ENCODE results near the gene KIF20B. TPM values are rescaled to one million over a fixed set of nuclear protein-coding genes. Genes with fewer than 3 reads are reported as not detected.
A peak's percentile ranks its signal among the peaks of the same experiment; 100 is the strongest.

KIF20B gene
- total and polyA plus RNA-seq, 2 of the 13 experiments (the other 11 are each of a cell fraction or from before 2014, with no cell fraction given), result 3.5 to 38.6 TPM

DNA sequence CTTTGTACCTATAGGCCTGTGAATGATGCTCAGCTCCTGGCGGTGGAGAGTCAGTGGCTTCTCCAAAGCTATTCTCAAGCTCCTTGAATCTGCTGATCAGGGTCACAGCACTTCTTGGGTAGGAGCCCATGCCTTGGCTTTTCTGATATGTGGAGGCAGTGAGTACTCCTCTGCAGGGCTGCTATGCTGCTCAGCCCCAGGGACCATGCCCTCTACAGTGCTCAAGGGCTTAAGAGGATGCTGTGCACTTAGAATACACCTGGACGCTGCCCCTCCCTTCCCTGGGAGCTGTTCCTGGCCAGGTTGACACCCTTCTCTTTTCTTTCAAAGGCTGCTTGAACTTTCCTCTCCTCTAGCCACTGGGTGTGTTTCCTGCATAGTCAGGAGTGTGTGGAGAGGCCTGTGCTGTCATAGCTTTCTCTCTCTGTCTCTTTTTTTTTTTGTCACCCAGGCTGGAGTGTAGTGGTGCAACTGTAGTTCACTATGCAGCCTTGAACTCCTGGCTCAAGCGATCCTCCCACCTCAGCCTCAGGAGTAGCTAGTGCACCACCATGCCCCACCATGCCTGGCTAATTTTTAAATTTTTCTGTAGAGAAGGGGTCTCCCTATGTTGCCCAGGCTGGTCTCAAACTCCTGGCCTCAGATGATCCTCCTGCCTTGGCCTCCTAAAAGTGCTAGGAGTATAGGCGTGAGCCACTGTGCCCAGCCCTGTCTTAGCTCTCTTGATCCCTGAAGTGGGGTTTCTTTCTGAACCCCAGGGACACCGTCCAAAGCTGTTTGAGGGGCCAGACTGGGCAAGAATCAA, 113.9 kb downstream of the KIF20B start:
- Histone ChIP-seq H4K20me1 (ENCODE audit: insufficient read depth, low read length) (no peaks in the 10 kb centered on the region), H3K4me1 (ENCODE audit: insufficient read depth, low read length) (peaks cover 48% of the 10 kb centered on the region), H3K27me3 (ENCODE audit: control insufficient read depth in 1 of 2, insufficient read depth in 2 of 2, low read length in 2 of 2) (no peaks in the 10 kb centered on the region), H2AFZ (ENCODE audit: low read length) (no peak overlapping the region), H3K36me3 (replicated peaks in 1 of 2; ENCODE audit: control insufficient read depth in 1 of 2, insufficient read depth in 2 of 2, low read length in 2 of 2) (no peaks in the 10 kb centered on the region), H3K9me3 (ENCODE audit: low read length) (peaks cover 19% of the 10 kb centered on the region), H3K4me3 (replicated peaks in 1 of 3; ENCODE audit: insufficient read depth in 1 of 3, low read depth in 2 of 3, low read length in 3 of 3) (peak overlapping the region in 2 of 3 experiments; percentile 25 to 49; a peak in 2 of 6 replicates), H3K9ac (ENCODE audit: insufficient read depth, low read depth, low read length) (peak overlapping the region; percentile 35; the same call in 1 of the 2 replicates), H3K4me2 (ENCODE audit: low read depth, low read length) (peak overlapping the region; percentile 68), H3K79me2 (ENCODE audit: insufficient read depth, low read length) (no peaks in the 10 kb centered on the region), H3K27ac (ENCODE audit: extremely low read length, insufficient read depth, low read length) (peak overlapping the region; percentile 82)
- ATAC-seq (peak; percentile 71), FAIRE-seq (peak; percentile 84), DNase-seq (ENCODE audit: low spot score) (peak; percentile 39)
- no TSS peak for BruUV-seq (replicated peaks)
- intact Hi-C loops (cut with micrococcal nuclease; ENCODE audit: unreplicated experiment) (no loop called here), in situ Hi-C loops (cut with HindIII; ENCODE audit: extremely low pct_ligation_motif_present, low pct_unique_long_range_greater_than_20kb) (no loop called here)
- ChIA-PET CTCF (ENCODE audit: low intra/inter-chr PET ratio, low total read pairs) (no interaction called here), POLR2A (no interaction called here)
- WGBS (ENCODE audit: low lambda C conversion rate), result 50% methylated on average over 5 of the region's 5 CpGs
- no peak for TF ChIP-seq LCORL (IDR thresholded peaks at IDR 0.05)
- peak; percentile 42 for TF ChIP-seq LCORL (CRISPR knock-in tag; IDR thresholded peaks at IDR 0.05)
- no peak for TF ChIP-seq ZNF451 (CRISPR knock-in tag; IDR thresholded peaks at IDR 0.05)
- TF ChIP-seq TSC22D2 (CRISPR knock-in tag; IDR thresholded peaks at IDR 0.05; ENCODE audit: borderline replicate concordance), result no peak
- no peak for TF ChIP-seq RFXAP (CRISPR knock-in tag; IDR thresholded peaks at IDR 0.05; ENCODE audit: borderline replicate concordance)
- peak; percentile 88 for TF ChIP-seq ZNF121 (CRISPR knock-in tag; IDR thresholded peaks at IDR 0.05)
- TF ChIP-seq PAXIP1 (CRISPR knock-in tag; conservative IDR thresholded peaks at IDR 0.05), result peak; percentile 23; the same call in 1 of the 2 replicates
- no peak for TF ChIP-seq ZMAT3 (CRISPR knock-in tag; conservative IDR thresholded peaks at IDR 0.05)
- no peak for TF ChIP-seq RFX1 (IDR thresholded peaks at IDR 0.05)
- TF ChIP-seq ZFP91 (CRISPR knock-in tag; IDR thresholded peaks at IDR 0.05; ENCODE audit: borderline replicate concordance), result 0 out of 2 replicates have a peak, but pooled peaks have one; percentile 32
- no peak for TF ChIP-seq NONO (IDR thresholded peaks at IDR 0.05)
- TF ChIP-seq NONO (CRISPR knock-in tag; conservative IDR thresholded peaks at IDR 0.05), result 0 out of 2 replicates have a peak, but pooled peaks have one; percentile 16
